PC-3 (cell line): ENCODE data around the gene LMO7.

ENCODE experiments used
- CTCF ChIP-seq: fragments of 300-600 bp; sonication (generic); conservative IDR thresholded peaks from 2 replicates; pipeline ENCODE4 v1.5.1; 2017; ENCODE audit warnings: antibody characterized with exemption, low read depth, mild to moderate bottlenecking, low read length
- EZH2 ChIP-seq: fragments of 300-600 bp; sonication (generic); IDR thresholded peaks from one replicate; pipeline ENCODE4 v1.6.1; 2017; ENCODE audit warnings: antibody characterized with exemption, mild to moderate bottlenecking, low read length; ENCODE audit not compliant: unreplicated experiment

- TF ChIP-seq CTCF (no peak), EZH2 (no peak)
Observed at GRCh38 chr13:75871059-75871458, 234.9 kb downstream of the LMO7 start.
